Ovary (tissue), 3 donors: ENCODE measurements around the gene TPST1.

Experiments
- CTCF ChIP-seq, 3 donors: fragments of 450-650 bp in 2 of 3; fragments of 200-600 bp in 1 of 3; IDR thresholded peaks; one replicate each; pipeline versions ENCODE4 v1.5.1 to v1.8.0; 2016 to 2022; ENCODE audit warnings: antibody characterized with exemption in 3 of 3, mild to moderate bottlenecking in 1 of 3
- EP300 ChIP-seq: sonication (generic); formaldehyde crosslinking; IDR thresholded peaks from one replicate; pipeline ENCODE4 v1.6.1; 2017; ENCODE audit warnings: antibody characterized with exemption
- POLR2A ChIP-seq: fragments of 450-650 bp; IDR thresholded peaks from one replicate; pipeline ENCODE4 v1.6.1; 2017; ENCODE audit warnings: antibody characterized with exemption, mild to moderate bottlenecking, moderate library complexity
- donor health status: DM: no; HTN: no; CAD: no.

GRCh38 chr7:66281678-66282590 is 76.8 kb downstream of the TPST1 start:
- TF ChIP-seq CTCF (IDR thresholded peaks at IDR 0.05): no peak
- TF ChIP-seq POLR2A: no peak
- no peak for TF ChIP-seq EP300
